CD1c-positive myeloid dendritic cell (primary cell): ENCODE results near the gene COG5.
A peak's percentile ranks its signal among the peaks of the same experiment; 100 is the strongest.

Experiments used
- DNase-seq: peaks from one replicate; pipeline ENCODE4 v3.0.0-alpha.2; 2016; ENCODE audit errors: extremely low spot score

The COG5 gene

GRCh38 chr7:107563775-107564552 lies at the start of gene COG5, which contains the start of gene DUS4L:
Gene COG5 (minus strand): TSS chr7:107563920. CDS start chr7:107563896, 24 bp downstream.
Gene DUS4L (plus strand): TSS chr7:107563971. CDS start chr7:107567071, 3,100 bp downstream.
- DNase-seq, result peak; percentile 93

- DNase-seq, result no peak
Observed at GRCh38 chr7:107613439-107613838, 49.7 kb upstream of the COG5 start.

GRCh38 chr7:107610323-107610722 lies 46.6 kb upstream of the COG5 start:
- DNase-seq, result no peak

- no peak for DNase-seq
Observed at GRCh38 chr7:107609811-107610261, 46.1 kb upstream of the COG5 start.

- no peak for DNase-seq
Observed at GRCh38 chr7:107606303-107606702, 42.6 kb upstream of the COG5 start.

- DNase-seq, result no peak
Observed at GRCh38 chr7:107605218-107605815, 41.6 kb upstream of the COG5 start.

- no peak for DNase-seq
Observed at GRCh38 chr7:107600816-107601215, 37.1 kb upstream of the COG5 start.

- DNase-seq, result no peak
Observed at GRCh38 chr7:107599262-107599661, 35.5 kb upstream of the COG5 start.

- DNase-seq, result no peak
Observed at GRCh38 chr7:107597953-107598352, 34.2 kb upstream of the COG5 start.

- DNase-seq, result no peak
Observed at GRCh38 chr7:107597582-107597916, 33.8 kb upstream of the COG5 start.

- no peak for DNase-seq
Observed at GRCh38 chr7:107596881-107597581, 33.3 kb upstream of the COG5 start.

- no peak for DNase-seq
Observed at GRCh38 chr7:107594961-107595737, 31.4 kb upstream of the COG5 start.

- no peak for DNase-seq
Observed at GRCh38 chr7:107593025-107593410, 29.3 kb upstream of the COG5 start.

GRCh38 chr7:107592361-107593024 lies 28.8 kb upstream of the COG5 start:
- no peak for DNase-seq

GRCh38 chr7:107591421-107591820 lies 27.7 kb upstream of the COG5 start:
- no peak for DNase-seq

- no peak for DNase-seq
Observed at GRCh38 chr7:107588529-107589130, 24.9 kb upstream of the COG5 start.

- DNase-seq, result no peak
Observed at GRCh38 chr7:107584716-107585115, 21.0 kb upstream of the COG5 start.

- DNase-seq, result no peak
Observed at GRCh38 chr7:107582875-107583274, 19.2 kb upstream of the COG5 start.

GRCh38 chr7:107581387-107582013 lies 17.8 kb upstream of the COG5 start:
- DNase-seq, result no peak

- DNase-seq, result no peak
Observed at GRCh38 chr7:107580716-107581383, 17.1 kb upstream of the COG5 start.
